ENCODE data around the gene ONECUT2. TPM values are rescaled to one million over a fixed set of nuclear protein-coding genes. Genes with fewer than 3 reads are reported as not detected.
"Not testable (repeated sequence)": the region's sequence is repeated elsewhere in the genome, so short reads cannot be mapped to it uniquely, and the experiment has no call there.

ONECUT2 gene
- total RNA-seq: not detected
- total RNA-seq (2013): not detected

GRCh38 chr18:57434536-57435494 is at the start of gene ONECUT2:
Gene ONECUT2, plus strand, starts transcription at chr18:57435374. Its CDS starts 343 bp downstream, at chr18:57435717.
- Histone ChIP-seq H3K27me3 (ENCODE audit: control insufficient read depth, insufficient read depth, low read length) (peaks cover 83% of the 10 kb centered on the region), H3K27ac (ENCODE audit: low read length) (no peak within 1 kb of the TSS), H3K9me3 (ENCODE audit: control insufficient read depth, insufficient read depth, low read length) (peaks cover 20% of the 10 kb centered on the region), H3K4me1 (ENCODE audit: control insufficient read depth, insufficient read depth, low read length) (peaks cover 41% of the 10 kb centered on the region), H3K36me3 (ENCODE audit: control insufficient read depth, insufficient read depth, low read length) (no peaks in the 10 kb centered on the region), H3K4me3 (ENCODE audit: low read length) (no peak within 1 kb of the TSS)
- no peak for TF ChIP-seq CTCF (IDR thresholded peaks at IDR 0.05)
- peak in 1 of 2 donors; percentile 64 for DNase-seq
- intact Hi-C loops (cut with micrococcal nuclease): no loop called here
- peak; percentile 61 to 86 (median 71) for ATAC-seq
- peaks cover 2 to 23% of the 10 kb centered on the region in 2 donors for H3K4me1 Mint-ChIP-seq
- H3K27ac Mint-ChIP-seq: no peak within 1 kb of the TSS
- H3K27me3 Mint-ChIP-seq (ENCODE audit: low read depth in 2 of 2): peaks cover 67 to 78% of the 10 kb centered on the region in 2 donors
- 4% methylated on average over 69 of the region's 69 CpGs for WGBS (ENCODE audit: insufficient coverage)
- H3K4me3 Mint-ChIP-seq: peak within 1 kb of the TSS; percentile 64
- peaks cover 10% of the 10 kb centered on the region for H3K36me3 Mint-ChIP-seq
- peaks cover 2 to 3% of the 10 kb centered on the region in 2 donors for H3K9me3 Mint-ChIP-seq

DNA sequence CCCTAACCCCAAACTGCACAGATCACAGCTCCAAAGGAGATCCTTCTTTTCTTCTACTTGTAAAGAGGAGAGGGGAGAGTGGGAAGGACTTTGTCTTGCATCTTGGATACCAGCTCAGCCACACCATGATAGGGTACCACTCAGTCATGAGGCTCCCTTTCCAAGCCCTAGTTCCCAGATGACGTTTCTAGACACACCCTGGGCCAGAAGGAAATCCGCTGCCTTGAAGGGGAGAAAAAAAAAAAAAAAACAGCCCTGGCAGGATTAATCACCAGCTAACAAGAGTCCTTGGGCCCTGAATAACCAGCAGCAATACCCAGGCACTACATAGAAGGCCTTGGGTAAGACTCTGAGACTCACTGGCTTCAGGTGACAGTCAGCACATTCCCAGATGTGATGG is 45.9 kb upstream of the ONECUT2 start:
- TF ChIP-seq CTCF (IDR thresholded peaks at IDR 0.05): no peak

DNA sequence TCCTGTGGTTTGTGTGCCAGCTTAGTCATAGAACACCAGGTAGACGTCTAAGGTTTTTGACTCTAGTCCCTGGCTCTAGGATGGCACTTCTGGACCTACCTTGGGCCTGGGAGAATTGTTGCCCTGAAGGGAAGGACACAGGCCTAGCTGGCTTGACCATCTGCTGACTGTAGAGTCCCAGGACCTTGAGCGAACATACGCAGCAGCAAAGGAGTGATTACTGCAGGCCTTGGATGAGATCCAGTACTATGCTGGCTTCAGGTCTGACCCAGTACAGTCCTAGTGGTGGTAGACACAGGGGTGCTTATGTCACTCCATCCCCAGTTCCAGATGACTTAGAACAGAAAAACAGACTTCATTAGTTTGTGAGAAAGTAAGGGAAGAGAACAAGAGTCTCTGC is 45.1 kb upstream of the ONECUT2 start:
- WGBS (ENCODE audit: insufficient coverage): 60% methylated on average over 3 of the region's 3 CpGs
- H3K9me3 ChIP-seq (ENCODE audit: control insufficient read depth, insufficient read depth, low read length): no peaks in the 10 kb centered on the region
- Mint-ChIP-seq H3K27ac (no peak overlapping the region), H3K4me1 (no peaks in the 10 kb centered on the region), H3K27me3 (ENCODE audit: low read depth in 2 of 2) (no peaks in the 10 kb centered on the region), H3K4me3 (no peak overlapping the region), H3K9me3 (peaks cover 4 to 9% of the 10 kb centered on the region in 2 donors), H3K36me3 (no peaks in the 10 kb centered on the region)
- H3K36me3 ChIP-seq (ENCODE audit: control insufficient read depth, insufficient read depth, low read length): no peaks in the 10 kb centered on the region
- H3K4me3 ChIP-seq (ENCODE audit: low read length): no peak overlapping the region
- H3K4me1 ChIP-seq (ENCODE audit: control insufficient read depth, insufficient read depth, low read length): no peaks in the 10 kb centered on the region
- no peak for DNase-seq
- no peaks in the 10 kb centered on the region for H3K27me3 ChIP-seq (ENCODE audit: control insufficient read depth, insufficient read depth, low read length)
- intact Hi-C loops (cut with micrococcal nuclease): no loop called here
- no peak overlapping the region for H3K27ac ChIP-seq (ENCODE audit: low read length)
- no peak for TF ChIP-seq CTCF (IDR thresholded peaks at IDR 0.05)
- no peak for ATAC-seq

More for the DNA sequence above, 45.9 kb upstream of the ONECUT2 start:
- Mint-ChIP-seq H3K36me3 (no peaks in the 10 kb centered on the region), H3K4me1 (no peaks in the 10 kb centered on the region), H3K27ac (no peak overlapping the region), H3K27me3 (ENCODE audit: low read depth in 2 of 2) (no peaks in the 10 kb centered on the region), H3K9me3 (peaks cover 4 to 9% of the 10 kb centered on the region in 2 donors), H3K4me3 (no peak overlapping the region)
- DNase-seq (no peak), ATAC-seq (no peak)
- H3K9me3 ChIP-seq (ENCODE audit: control insufficient read depth, insufficient read depth, low read length): no peaks in the 10 kb centered on the region
- intact Hi-C loops (cut with micrococcal nuclease): no loop called here
- H3K27me3 ChIP-seq (ENCODE audit: control insufficient read depth, insufficient read depth, low read length): no peaks in the 10 kb centered on the region
- no peak overlapping the region for H3K27ac ChIP-seq (ENCODE audit: low read length)
- WGBS (ENCODE audit: insufficient coverage): 51% methylated on average over 2 of the region's 2 CpGs
- no peak overlapping the region for H3K4me3 ChIP-seq (ENCODE audit: low read length)
- H3K36me3 ChIP-seq (ENCODE audit: control insufficient read depth, insufficient read depth, low read length): no peaks in the 10 kb centered on the region
- no peaks in the 10 kb centered on the region for H3K4me1 ChIP-seq (ENCODE audit: control insufficient read depth, insufficient read depth, low read length)

DNA sequence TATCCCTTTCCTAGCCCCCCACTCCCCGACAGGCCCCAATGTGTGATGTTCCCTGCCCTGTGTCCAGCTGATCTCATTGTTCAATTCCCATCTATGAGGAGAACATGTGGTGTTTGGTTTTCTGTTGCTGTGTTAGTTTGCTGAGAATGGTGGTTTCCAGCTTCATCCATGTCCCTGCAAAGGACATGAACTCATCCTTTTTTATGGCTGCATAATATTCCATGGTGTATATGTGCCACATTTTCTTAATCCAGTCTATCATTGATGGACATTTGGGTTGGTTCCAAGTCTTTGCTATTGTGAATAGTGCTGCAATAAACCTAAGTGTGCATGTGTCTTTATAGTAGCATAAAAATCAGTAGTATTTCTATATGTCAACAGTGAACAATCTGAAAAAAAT is 40.4 kb upstream of the ONECUT2 start:
- H3K36me3 Mint-ChIP-seq; H3K4me1 Mint-ChIP-seq; ATAC-seq; H3K9me3 ChIP-seq (ENCODE audit: control insufficient read depth, insufficient read depth, low read length); intact Hi-C loops (cut with micrococcal nuclease); H3K36me3 ChIP-seq (ENCODE audit: control insufficient read depth, insufficient read depth, low read length); H3K27me3 Mint-ChIP-seq (ENCODE audit: low read depth in 2 of 2); H3K27ac Mint-ChIP-seq; H3K4me3 ChIP-seq (ENCODE audit: low read length); H3K27ac ChIP-seq (ENCODE audit: low read length); H3K4me3 Mint-ChIP-seq; DNase-seq; H3K4me1 ChIP-seq (ENCODE audit: control insufficient read depth, insufficient read depth, low read length); H3K27me3 ChIP-seq (ENCODE audit: control insufficient read depth, insufficient read depth, low read length): not testable (repeated sequence)
- no CpG with 5 or more reads among the region's 1 CpG for WGBS (ENCODE audit: insufficient coverage)
- H3K9me3 Mint-ChIP-seq: peaks cover 6 to 14% of the 10 kb centered on the region in 2 donors

GRCh38 chr18:57396831-57397230 is 38.3 kb upstream of the ONECUT2 start:
- H3K27ac Mint-ChIP-seq; H3K27me3 ChIP-seq (ENCODE audit: control insufficient read depth, insufficient read depth, low read length); intact Hi-C loops (cut with micrococcal nuclease); H3K27me3 Mint-ChIP-seq (ENCODE audit: low read depth in 2 of 2); H3K36me3 Mint-ChIP-seq; H3K4me1 ChIP-seq (ENCODE audit: control insufficient read depth, insufficient read depth, low read length); H3K36me3 ChIP-seq (ENCODE audit: control insufficient read depth, insufficient read depth, low read length); H3K4me3 Mint-ChIP-seq; ATAC-seq; H3K4me1 Mint-ChIP-seq; H3K4me3 ChIP-seq (ENCODE audit: low read length); DNase-seq; H3K9me3 ChIP-seq (ENCODE audit: control insufficient read depth, insufficient read depth, low read length); H3K27ac ChIP-seq (ENCODE audit: low read length): not testable (repeated sequence)
- WGBS (ENCODE audit: insufficient coverage): 96% methylated on average over 7 of the region's 7 CpGs
- peaks cover 6 to 10% of the 10 kb centered on the region in 2 donors for H3K9me3 Mint-ChIP-seq

Measured in natural killer cell (primary cell).